GM12872 (cell line): ENCODE measurements around the gene FLOT1.

Experiments
- CTCF ChIP-seq: IDR thresholded peaks from 3 replicates; pipeline ENCODE4 v1.5.1; 2011; ENCODE audit warnings: low read depth, mild to moderate bottlenecking, low read length, moderate library complexity; ENCODE audit not compliant: insufficient read depth

FLOT1 gene

GRCh38 chr6:30742316-30743098, at the start of gene FLOT1:
Gene FLOT1 (minus strand): TSS chr6:30742687. CDS start chr6:30742189, 498 bp downstream.
- TF ChIP-seq CTCF: no peak

GRCh38 chr6:30790724-30791383, 48.4 kb upstream of the FLOT1 start:
- no peak for TF ChIP-seq CTCF

- TF ChIP-seq CTCF: no peak
These were observed 47.1 kb upstream of the FLOT1 start for GRCh38 chr6:30789606-30790005.

- TF ChIP-seq CTCF: no peak
These were observed 45.5 kb upstream of the FLOT1 start for GRCh38 chr6:30787954-30788353.

- no peak for TF ChIP-seq CTCF
These were observed 40.0 kb upstream of the FLOT1 start for GRCh38 chr6:30782425-30783014.

GRCh38 chr6:30781743-30782424, 39.4 kb upstream of the FLOT1 start:
- TF ChIP-seq CTCF: no peak

- TF ChIP-seq CTCF: no peak
These were observed 38.9 kb upstream of the FLOT1 start for GRCh38 chr6:30781395-30781742.
